Immature natural killer cell (primary cell): ENCODE results near the gene CADPS. TPM values are rescaled to one million over a fixed set of nuclear protein-coding genes. Genes with fewer than 3 reads are reported as not detected.

Experiments
- DNase-seq, 3 donors: peaks; one replicate each; pipeline ENCODE4 v3.0.0; 2022; ENCODE audit warnings: mixed read lengths in 1 of 3
- H3K27ac Mint-ChIP-seq, 6 donors: one replicate each; pipeline ENCODE4 v1.8.0; 2020; ENCODE audit warnings: mixed read lengths in 6 of 6, mild to moderate bottlenecking in 5 of 6, inconsistent platforms in 4 of 6, moderate library complexity in 3 of 6
- H3K27me3 Mint-ChIP-seq, 3 donors: one replicate each; pipeline ENCODE4 v1.8.0; 2020 to 2021; ENCODE audit warnings: low read depth in 3 of 3, mild to moderate bottlenecking in 3 of 3, mixed read lengths in 3 of 3, moderate library complexity in 3 of 3, inconsistent platforms in 1 of 3
- H3K36me3 Mint-ChIP-seq, 3 donors: one replicate each; pipeline ENCODE4 v1.8.0; 2020; ENCODE audit warnings: mixed read lengths in 3 of 3, inconsistent platforms in 2 of 3, mild to moderate bottlenecking in 2 of 3
- H3K4me1 Mint-ChIP-seq, 2 donors: one replicate each; pipeline ENCODE4 v1.8.0; 2020; ENCODE audit warnings: inconsistent platforms in 2 of 2, mild to moderate bottlenecking in 2 of 2, mixed read lengths in 2 of 2, moderate library complexity in 1 of 2
- H3K4me3 Mint-ChIP-seq, 5 donors: one replicate each; pipeline ENCODE4 v1.8.0; 2020; ENCODE audit warnings: mild to moderate bottlenecking in 5 of 5, mixed read lengths in 5 of 5, inconsistent platforms in 3 of 5, moderate library complexity in 3 of 5
- H3K9me3 Mint-ChIP-seq, 6 donors: one replicate each; pipeline ENCODE4 v1.8.0; 2020; ENCODE audit warnings: mild to moderate bottlenecking in 6 of 6, mixed read lengths in 6 of 6, inconsistent platforms in 4 of 6, moderate library complexity in 3 of 6
- polyA plus RNA-seq, 3 donors: library from polyadenylated mRNA; unstranded; fragments of 300-500 nt; fragmentation: Illumina TruSeq; gene quantifications; one replicate each; pipeline ENCODE4 v1.2.3, GENCODE V29; 2021

CADPS gene
- polyA plus RNA-seq, 3 donors from 2014 or later, result not detected

- H3K27me3 Mint-ChIP-seq, result peaks cover 0 to 2% (median 0%) of the 10 kb centered on the region in 3 donors
- no peak overlapping the region for H3K27ac Mint-ChIP-seq
- H3K36me3 Mint-ChIP-seq, result no peaks in the 10 kb centered on the region
- no peak overlapping the region for H3K4me3 Mint-ChIP-seq
- H3K9me3 Mint-ChIP-seq, result peaks cover 0 to 6% (median 2%) of the 10 kb centered on the region in 6 donors
- no peaks in the 10 kb centered on the region for H3K4me1 Mint-ChIP-seq
- no peak for DNase-seq
Observed at GRCh38 chr3:62727981-62728380, 147.2 kb downstream of the CADPS start.

DNA sequence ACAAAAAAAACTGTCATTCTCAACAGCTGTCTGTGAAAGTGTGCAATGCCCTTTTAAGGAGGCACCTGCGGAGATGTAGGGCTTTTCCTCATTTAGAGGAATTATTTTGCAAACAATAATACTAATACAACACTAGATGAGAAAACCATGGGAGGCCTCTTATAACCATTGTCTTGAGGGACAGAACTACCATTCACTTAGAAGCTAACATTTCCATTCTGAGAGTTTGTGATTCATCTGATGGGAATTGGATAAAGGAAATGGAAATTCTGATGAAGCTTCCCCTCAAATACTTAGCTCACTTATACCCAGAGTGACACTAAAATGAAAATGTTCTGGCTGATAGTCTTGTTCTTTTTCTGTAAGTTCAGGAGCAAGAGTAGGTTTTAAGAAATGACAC lies 147.7 kb downstream of the CADPS start:
- H3K4me1 Mint-ChIP-seq, result no peaks in the 10 kb centered on the region
- no peak overlapping the region for H3K27ac Mint-ChIP-seq
- H3K4me3 Mint-ChIP-seq, result no peak overlapping the region

GRCh38 chr3:62724503-62724902 lies 150.7 kb downstream of the CADPS start:
- Mint-ChIP-seq H3K4me1 (no peaks in the 10 kb centered on the region), H3K4me3 (no peak overlapping the region), H3K9me3 (peaks cover 0 to 6% (median under 1%) of the 10 kb centered on the region in 6 donors), H3K36me3 (no peaks in the 10 kb centered on the region), H3K27me3 (peaks cover 0 to 2% (median 0%) of the 10 kb centered on the region in 3 donors), H3K27ac (no peak overlapping the region)
- DNase-seq, result no peak

More for the DNA sequence above, 147.7 kb downstream of the CADPS start:
- Mint-ChIP-seq H3K9me3 (peaks cover 0 to 6% (median 0%) of the 10 kb centered on the region in 6 donors), H3K36me3 (no peaks in the 10 kb centered on the region), H3K27me3 (peaks cover 0 to 2% (median 0%) of the 10 kb centered on the region in 3 donors)
- DNase-seq, result no peak

DNA sequence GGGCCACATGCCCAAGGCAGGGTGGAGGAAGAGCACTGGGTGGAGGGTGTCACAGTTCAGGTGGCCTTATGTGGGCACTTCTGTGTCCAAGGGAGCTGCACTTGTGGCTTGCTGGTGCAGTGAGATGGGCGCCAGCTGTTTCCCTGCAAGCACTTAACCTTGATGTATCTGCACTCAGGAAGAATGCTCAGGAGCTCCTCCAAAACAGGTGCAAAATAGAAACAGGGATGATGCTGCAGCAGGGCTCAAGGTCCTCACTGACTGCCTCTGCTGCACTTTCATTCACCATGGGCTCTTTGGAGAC lies 151.3 kb downstream of the CADPS start:
- Mint-ChIP-seq H3K27me3 (peaks cover 0 to 2% (median 0%) of the 10 kb centered on the region in 3 donors), H3K4me1 (no peaks in the 10 kb centered on the region), H3K27ac (no peak overlapping the region), H3K36me3 (no peaks in the 10 kb centered on the region), H3K4me3 (no peak overlapping the region), H3K9me3 (peaks cover 0 to 6% (median under 1%) of the 10 kb centered on the region in 6 donors)
- DNase-seq, result no peak

DNA sequence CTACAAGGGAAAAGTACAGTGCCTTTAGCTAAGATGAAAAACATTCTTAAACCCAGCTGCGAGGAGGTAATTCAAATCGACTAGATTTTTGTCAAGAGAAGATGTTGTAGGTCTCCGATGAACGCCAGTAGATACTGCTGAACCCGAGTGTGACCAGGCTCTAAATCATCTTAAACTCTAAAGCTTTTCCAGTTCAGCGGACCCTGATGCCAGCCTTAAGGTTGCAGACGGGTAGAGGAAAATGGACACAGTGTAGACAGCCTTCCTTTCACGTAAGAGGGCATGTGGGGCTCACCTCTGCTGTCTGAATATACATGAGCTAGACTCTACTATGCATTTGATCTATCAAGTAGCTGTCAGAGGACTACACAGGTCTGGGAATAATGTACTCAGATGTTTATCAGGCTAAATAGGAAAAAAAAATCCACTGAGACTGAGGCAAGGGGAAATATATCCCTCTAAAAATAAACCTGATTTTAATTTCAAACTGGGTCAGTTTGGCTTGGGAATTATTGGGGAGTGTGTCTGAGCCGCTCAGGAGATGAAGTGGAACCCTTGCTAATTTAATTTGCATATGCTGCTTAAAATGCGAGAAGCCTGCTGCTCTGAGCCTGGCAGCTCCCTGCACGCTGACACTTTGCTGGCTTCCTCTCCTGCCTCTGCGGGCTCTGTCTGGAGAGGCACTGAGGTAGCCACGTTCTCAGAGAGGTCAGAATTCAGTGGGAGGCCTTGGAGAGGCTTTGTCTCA lies 151.9 kb downstream of the CADPS start:
- Mint-ChIP-seq H3K4me3 (no peak overlapping the region), H3K36me3 (no peaks in the 10 kb centered on the region), H3K27me3 (peaks cover 0 to 2% (median 0%) of the 10 kb centered on the region in 3 donors), H3K27ac (no peak overlapping the region), H3K4me1 (no peaks in the 10 kb centered on the region), H3K9me3 (peaks cover 0 to 6% (median under 1%) of the 10 kb centered on the region in 6 donors)
- no peak for DNase-seq

GRCh38 chr3:62722344-62722743 lies 152.9 kb downstream of the CADPS start:
- Mint-ChIP-seq H3K27ac (no peak overlapping the region), H3K4me1 (no peaks in the 10 kb centered on the region)

DNA sequence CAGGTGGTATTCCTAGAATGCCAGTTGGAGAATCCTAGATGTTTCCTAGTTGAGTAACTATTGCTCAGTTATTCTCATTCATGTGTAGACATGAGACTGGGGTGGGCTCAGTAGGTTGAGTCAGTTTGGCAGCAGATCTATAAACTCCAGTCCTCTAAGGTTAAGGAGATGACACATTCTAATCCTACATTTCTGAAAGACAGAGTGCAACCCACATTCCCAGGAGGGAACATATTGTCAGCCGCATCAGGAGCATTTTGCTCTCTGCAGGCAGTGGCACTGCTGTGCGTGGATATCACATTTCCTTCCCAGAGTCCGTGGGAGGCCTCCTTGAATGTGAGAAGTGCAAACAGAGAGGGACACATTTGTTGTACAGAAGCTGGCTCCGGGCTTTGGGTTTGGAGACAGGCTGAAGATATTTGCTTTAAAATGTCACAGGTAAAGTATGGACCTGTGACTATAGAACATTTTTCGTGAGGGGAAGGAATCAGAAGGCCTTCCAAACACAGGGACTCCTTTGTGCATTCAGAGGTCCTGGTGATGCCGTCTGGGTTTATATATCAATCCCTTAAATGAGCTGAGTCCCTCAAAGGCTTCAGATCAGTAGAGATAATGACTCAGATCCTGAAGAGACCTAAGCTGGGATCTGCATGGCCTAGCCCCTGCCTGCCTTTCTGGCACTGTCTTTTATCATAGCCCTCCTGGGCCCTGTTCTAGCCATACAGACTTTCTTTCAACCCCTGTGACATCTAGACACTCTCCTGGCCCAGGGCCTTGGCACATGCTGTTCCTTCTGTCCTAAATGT lies 156.5 kb downstream of the CADPS start:
- Mint-ChIP-seq H3K27me3 (peaks cover 0 to 3% (median 1%) of the 10 kb centered on the region in 3 donors), H3K9me3 (peaks cover 2 to 8% (median 4%) of the 10 kb centered on the region in 6 donors), H3K4me1 (no peaks in the 10 kb centered on the region), H3K4me3 (no peak overlapping the region), H3K27ac (no peak overlapping the region), H3K36me3 (no peaks in the 10 kb centered on the region)
- no peak for DNase-seq

More at GRCh38 chr3:62722344-62722743, 152.9 kb downstream of the CADPS start:
- DNase-seq, result no peak
- peaks cover 0 to 9% (median 4%) of the 10 kb centered on the region in 6 donors for H3K9me3 Mint-ChIP-seq
- H3K4me3 Mint-ChIP-seq, result no peak overlapping the region
- H3K27me3 Mint-ChIP-seq, result peaks cover 0 to 4% (median 0%) of the 10 kb centered on the region in 3 donors
- no peaks in the 10 kb centered on the region for H3K36me3 Mint-ChIP-seq

- no peak for DNase-seq
- no peak overlapping the region for H3K27ac Mint-ChIP-seq
- no peak overlapping the region for H3K4me3 Mint-ChIP-seq
- no peaks in the 10 kb centered on the region for H3K4me1 Mint-ChIP-seq
- H3K27me3 Mint-ChIP-seq, result peaks cover 0 to 3% (median 1%) of the 10 kb centered on the region in 3 donors
- no peaks in the 10 kb centered on the region for H3K36me3 Mint-ChIP-seq
- peaks cover 2 to 8% (median 4%) of the 10 kb centered on the region in 6 donors for H3K9me3 Mint-ChIP-seq
Observed at GRCh38 chr3:62718011-62718410, 157.2 kb downstream of the CADPS start.

DNA sequence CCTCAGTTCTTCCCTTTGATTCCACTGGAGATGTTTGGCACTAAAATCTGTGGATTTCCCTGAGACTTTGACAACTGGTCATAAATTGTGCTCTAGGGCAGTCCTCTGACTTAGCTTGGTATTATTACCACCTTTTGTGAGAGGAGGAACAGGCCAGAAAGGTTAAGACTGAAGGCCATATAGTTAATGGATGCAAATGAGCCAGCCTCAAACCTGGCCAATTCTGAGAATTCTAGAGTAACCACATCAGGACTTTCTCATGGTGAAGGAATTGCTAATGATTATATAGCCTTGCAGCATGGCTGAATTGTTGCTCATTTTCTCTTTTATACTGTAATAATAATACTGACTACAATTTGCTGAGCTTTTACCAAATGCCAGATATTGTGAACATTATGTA lies 162.5 kb downstream of the CADPS start:
- Mint-ChIP-seq H3K27ac (no peak overlapping the region), H3K4me1 (no peaks in the 10 kb centered on the region), H3K4me3 (no peak overlapping the region), H3K27me3 (peaks cover 0 to 3% (median 0%) of the 10 kb centered on the region in 3 donors), H3K9me3 (peaks cover 0 to 5% (median 2%) of the 10 kb centered on the region in 6 donors), H3K36me3 (no peaks in the 10 kb centered on the region)
- DNase-seq, result no peak

- H3K9me3 Mint-ChIP-seq, result peaks cover 0 to 3% (median 0%) of the 10 kb centered on the region in 6 donors
- H3K4me1 Mint-ChIP-seq, result no peaks in the 10 kb centered on the region
- H3K27me3 Mint-ChIP-seq, result peaks cover 0 to 3% (median 0%) of the 10 kb centered on the region in 3 donors
- H3K27ac Mint-ChIP-seq, result no peak overlapping the region
- no peaks in the 10 kb centered on the region for H3K36me3 Mint-ChIP-seq
- no peak for DNase-seq
- H3K4me3 Mint-ChIP-seq, result no peak overlapping the region
Observed at GRCh38 chr3:62710751-62711150, 164.5 kb downstream of the CADPS start.

- Mint-ChIP-seq H3K4me1 (no peaks in the 10 kb centered on the region), H3K27ac (no peak overlapping the region), H3K36me3 (no peaks in the 10 kb centered on the region), H3K9me3 (peaks cover 0 to 5% (median 0%) of the 10 kb centered on the region in 6 donors), H3K27me3 (no peaks in the 10 kb centered on the region), H3K4me3 (no peak overlapping the region)
- DNase-seq, result no peak
Observed at GRCh38 chr3:62708638-62709373, 166.4 kb downstream of the CADPS start.

GRCh38 chr3:62705721-62706120 lies 169.5 kb downstream of the CADPS start:
- DNase-seq, result no peak
- Mint-ChIP-seq H3K4me3 (no peak overlapping the region), H3K36me3 (no peaks in the 10 kb centered on the region), H3K9me3 (peaks cover 0 to 5% (median 0%) of the 10 kb centered on the region in 6 donors), H3K27me3 (peaks cover 0 to 1% (median 0%) of the 10 kb centered on the region in 3 donors), H3K4me1 (no peaks in the 10 kb centered on the region), H3K27ac (no peak overlapping the region)

- H3K4me3 Mint-ChIP-seq, result no peak overlapping the region
- no peak overlapping the region for H3K27ac Mint-ChIP-seq
- no peak for DNase-seq
- H3K4me1 Mint-ChIP-seq, result no peaks in the 10 kb centered on the region
- H3K36me3 Mint-ChIP-seq, result no peaks in the 10 kb centered on the region
- H3K27me3 Mint-ChIP-seq, result peaks cover 0 to 1% (median 0%) of the 10 kb centered on the region in 3 donors
- peaks cover 0 to 14% (median 0%) of the 10 kb centered on the region in 6 donors for H3K9me3 Mint-ChIP-seq
Observed at GRCh38 chr3:62703451-62704167, 171.6 kb downstream of the CADPS start.
